ENCODE results near the gene SLC6A6. TPM values are rescaled to one million over a fixed set of nuclear protein-coding genes. Genes with fewer than 3 reads are reported as not detected.

Gene SLC6A6
- total and polyA plus RNA-seq, 11 donors: 9.1 to 121 (median 34.9) TPM

- Histone ChIP-seq H3K4me1 (peaks cover 0 to 23% (median 11%) of the 10 kb centered on the region in 12 donors), H3K9me3 (no peaks in the 10 kb centered on the region), H3K27me3 (no peaks in the 10 kb centered on the region), H3K27ac (no peak overlapping the region), H3K36me3 (peaks cover 0 to 78% (median 41%) of the 10 kb centered on the region in 9 donors), H3K4me3 (no peak overlapping the region)
- intact Hi-C loops (cut with DNase I): no loop called here
- ATAC-seq (no peak), DNase-seq (peak in 1 of 5 donors; percentile 15)
- TF ChIP-seq CTCF (IDR thresholded peaks at IDR 0.05): no peak
- TF ChIP-seq POLR2A (IDR thresholded peaks at IDR 0.05): no peak
- WGBS, 4 donors: 91 to 99% (median 95%) methylated on average over 8 of the region's 8 CpGs
These were observed 84.7 kb downstream of the SLC6A6 start for GRCh38 chr3:14487086-14487485.

DNA sequence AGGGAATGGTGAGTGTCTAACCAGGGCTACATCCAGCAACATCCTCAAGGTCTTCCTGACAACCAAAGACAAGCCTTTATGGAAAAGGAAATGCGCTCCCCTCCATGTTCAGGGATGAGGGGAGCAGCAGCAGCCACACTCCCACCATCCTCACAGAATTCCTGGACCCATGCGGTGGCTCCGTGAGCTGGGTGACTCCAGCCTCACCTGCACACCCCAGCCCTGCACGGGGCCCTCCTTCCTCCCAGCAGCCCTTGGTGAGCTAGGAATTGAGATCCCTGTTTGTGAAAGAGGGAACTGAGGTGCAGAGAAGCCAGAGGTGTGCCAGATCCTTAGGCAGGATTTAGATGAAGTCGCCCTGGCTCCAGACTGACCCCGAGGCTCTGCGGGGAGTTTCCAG is 85.4 kb downstream of the SLC6A6 start:
- TF ChIP-seq POLR2A (IDR thresholded peaks at IDR 0.05) (no peak), CTCF (IDR thresholded peaks at IDR 0.05) (no peak)
- DNase-seq (no peak), ATAC-seq (no peak)
- no peaks in the 10 kb centered on the region for H3K27me3 ChIP-seq
- H3K36me3 ChIP-seq: peaks cover 0 to 70% (median 44%) of the 10 kb centered on the region in 9 donors
- H3K27ac ChIP-seq: peak overlapping the region in 3 of 12 donors; percentile 1 to 52 (median 9)
- intact Hi-C loops (cut with DNase I): no loop called here
- no peak overlapping the region for H3K4me3 ChIP-seq
- 69 to 85% (median 77%) methylated on average over 4 to 7 of the region's 7 CpGs for WGBS, 4 donors
- H3K9me3 ChIP-seq: no peaks in the 10 kb centered on the region
- peaks cover 0 to 15% (median 7%) of the 10 kb centered on the region in 12 donors for H3K4me1 ChIP-seq

- Histone ChIP-seq H3K27ac (peak overlapping the region in 3 of 12 donors; percentile 1 to 52 (median 9)), H3K9me3 (no peaks in the 10 kb centered on the region), H3K27me3 (no peaks in the 10 kb centered on the region), H3K4me3 (no peak overlapping the region), H3K36me3 (peaks cover 0 to 64% (median 44%) of the 10 kb centered on the region in 9 donors), H3K4me1 (peaks cover 0 to 12% (median 7%) of the 10 kb centered on the region in 12 donors)
- intact Hi-C loops (cut with DNase I): no loop called here
- DNase-seq: peak in 1 of 5 donors; percentile 15
- TF ChIP-seq POLR2A (IDR thresholded peaks at IDR 0.05) (no peak), CTCF (IDR thresholded peaks at IDR 0.05) (no peak)
- WGBS, 4 donors: 56 to 72% (median 58%) methylated on average over 6 to 7 of the region's 7 CpGs
- ATAC-seq: no peak
These were observed 86.1 kb downstream of the SLC6A6 start for GRCh38 chr3:14488286-14489041.

- intact Hi-C loops (cut with DNase I): no loop called here
- ATAC-seq (no peak), DNase-seq (peak in 1 of 5 donors; percentile 12)
- no peak overlapping the region for H3K27ac ChIP-seq
- H3K4me3 ChIP-seq: no peak overlapping the region
- TF ChIP-seq POLR2A (IDR thresholded peaks at IDR 0.05) (no peak), CTCF (IDR thresholded peaks at IDR 0.05) (no peak)
- no peaks in the 10 kb centered on the region for H3K27me3 ChIP-seq
- H3K4me1 ChIP-seq: peaks cover 0 to 12% (median 7%) of the 10 kb centered on the region in 12 donors
- H3K36me3 ChIP-seq: peaks cover 0 to 58% (median 41%) of the 10 kb centered on the region in 9 donors
- H3K9me3 ChIP-seq: no peaks in the 10 kb centered on the region
- WGBS, 4 donors: 89 to 97% (median 92%) methylated on average over 7 of the region's 7 CpGs
These were observed 87.2 kb downstream of the SLC6A6 start for GRCh38 chr3:14489641-14490040.
